CD4-positive, alpha-beta T cell (primary cell): ENCODE data around the gene NANOS3. TPM values are rescaled to one million over a fixed set of nuclear protein-coding genes. Genes with fewer than 3 reads are reported as not detected.

Source experiments
- ATAC-seq: fragments of 200-7000 bp; cut with Tn5 transposase; one replicate; pipeline ENCODE4 v1.10.0; 2022; ENCODE audit warnings: mild to moderate bottlenecking; ENCODE audit not compliant: poor library complexity
- CTCF ChIA-PET: fragments of 350-600 bp; sonication (Branson Sonifier 250); formaldehyde crosslinking; loops from one replicate; lab custom pipeline; 2021; ENCODE audit warnings: antibody characterized with exemption, inconsistent platforms; lab: Charles Lee
- POLR2A ChIA-PET: fragments of 350-600 bp; sonication (Branson Sonifier 250); formaldehyde crosslinking; loops from one replicate; lab custom pipeline; 2021; ENCODE audit warnings: antibody characterized with exemption, inconsistent platforms; lab: Charles Lee
- DNase-seq, 14 experiments: peaks; one replicate each; pipeline ENCODE4 v3.0.0-alpha.2; 2013 to 2020; ENCODE audit warnings: mixed read lengths in 2 of 14
- H3K27ac ChIP-seq, 2 donors: one replicate each; pipeline versions ENCODE4 v1.5.1 to v1.7.0; 2013; ENCODE audit warnings: low read length in 2 of 2, low read depth in 1 of 2, mild to moderate bottlenecking in 1 of 2
- H3K27me3 ChIP-seq, 2 experiments: 1 replicate in 1 of 2; 2 replicates in 1 of 2; pipeline versions ENCODE4 v1.6.1 to v1.7.0; 2013; ENCODE audit warnings: low read length in 2 of 2, control low read depth in 1 of 2, mild to moderate bottlenecking in 1 of 2, moderate library complexity in 1 of 2; ENCODE audit not compliant: insufficient read depth in 2 of 2, control insufficient read depth in 1 of 2
- H3K36me3 ChIP-seq: one replicate; pipeline ENCODE4 v1.6.1; 2013; ENCODE audit warnings: low read length, control low read depth; ENCODE audit not compliant: insufficient read depth
- H3K4me1 ChIP-seq: one replicate; pipeline ENCODE4 v1.6.1; 2013; ENCODE audit warnings: low read length, control low read depth; ENCODE audit not compliant: insufficient read depth
- H3K4me3 ChIP-seq: one replicate; pipeline ENCODE4 v1.5.1; 2013; ENCODE audit warnings: mild to moderate bottlenecking, low read length, moderate library complexity
- H3K9me3 ChIP-seq, 2 experiments: 1 replicate in 1 of 2; 2 replicates in 1 of 2; pipeline versions ENCODE4 v1.6.1 to v1.7.0; 2013; ENCODE audit warnings: low read length in 2 of 2, mild to moderate bottlenecking in 2 of 2, control low read depth in 1 of 2, moderate library complexity in 1 of 2; ENCODE audit not compliant: control insufficient read depth in 1 of 2, insufficient read depth in 1 of 2
- H3K27ac Mint-ChIP-seq: one replicate; pipeline ENCODE4 v1.8.0; 2020; ENCODE audit warnings: mixed read lengths
- H3K27me3 Mint-ChIP-seq: one replicate; pipeline ENCODE4 v1.8.0; 2021; ENCODE audit warnings: mixed read lengths
- H3K36me3 Mint-ChIP-seq: one replicate; pipeline ENCODE4 v1.8.0; 2021; ENCODE audit warnings: low read depth, mixed read lengths
- H3K4me1 Mint-ChIP-seq: one replicate; pipeline ENCODE4 v1.8.0; 2021; ENCODE audit warnings: low read depth, mixed read lengths
- H3K4me3 Mint-ChIP-seq: one replicate; pipeline ENCODE4 v1.8.0; 2020; ENCODE audit warnings: mild to moderate bottlenecking, mixed read lengths
- H3K9me3 Mint-ChIP-seq: one replicate; pipeline ENCODE4 v1.8.0; 2020; ENCODE audit warnings: mixed read lengths
- intact Hi-C, 2 experiments: fragments of 100-400 bp; cut with DNase I in 1 of 2; cut with micrococcal nuclease in 1 of 2; formaldehyde crosslinking; loops; one replicate each; pipeline versions ENCODE4 v1.15.1 to v1.9.0; 2023 to 2025; cut with DNase I, micrococcal nuclease
- total RNA-seq, 174 experiments: library from RNA in 2 of 174; stranded (reverse) in 2 of 174; gene quantifications; one replicate each; pipeline ENCODE4 v1.2.3 and lab custom pipeline; 2021 to 2026
- TF ChIP-seq, protein P1 (sequence below): fragments of 200-600 bp; IDR thresholded peaks from one replicate; pipeline ENCODE4 v1.8.0; 2022; ENCODE audit warnings: antibody characterized with exemption, mild to moderate bottlenecking

NANOS3 gene
- total RNA-seq, 2 experiments from 2014 or later, result 0.87 TPM; not detected in 1

DNA sequence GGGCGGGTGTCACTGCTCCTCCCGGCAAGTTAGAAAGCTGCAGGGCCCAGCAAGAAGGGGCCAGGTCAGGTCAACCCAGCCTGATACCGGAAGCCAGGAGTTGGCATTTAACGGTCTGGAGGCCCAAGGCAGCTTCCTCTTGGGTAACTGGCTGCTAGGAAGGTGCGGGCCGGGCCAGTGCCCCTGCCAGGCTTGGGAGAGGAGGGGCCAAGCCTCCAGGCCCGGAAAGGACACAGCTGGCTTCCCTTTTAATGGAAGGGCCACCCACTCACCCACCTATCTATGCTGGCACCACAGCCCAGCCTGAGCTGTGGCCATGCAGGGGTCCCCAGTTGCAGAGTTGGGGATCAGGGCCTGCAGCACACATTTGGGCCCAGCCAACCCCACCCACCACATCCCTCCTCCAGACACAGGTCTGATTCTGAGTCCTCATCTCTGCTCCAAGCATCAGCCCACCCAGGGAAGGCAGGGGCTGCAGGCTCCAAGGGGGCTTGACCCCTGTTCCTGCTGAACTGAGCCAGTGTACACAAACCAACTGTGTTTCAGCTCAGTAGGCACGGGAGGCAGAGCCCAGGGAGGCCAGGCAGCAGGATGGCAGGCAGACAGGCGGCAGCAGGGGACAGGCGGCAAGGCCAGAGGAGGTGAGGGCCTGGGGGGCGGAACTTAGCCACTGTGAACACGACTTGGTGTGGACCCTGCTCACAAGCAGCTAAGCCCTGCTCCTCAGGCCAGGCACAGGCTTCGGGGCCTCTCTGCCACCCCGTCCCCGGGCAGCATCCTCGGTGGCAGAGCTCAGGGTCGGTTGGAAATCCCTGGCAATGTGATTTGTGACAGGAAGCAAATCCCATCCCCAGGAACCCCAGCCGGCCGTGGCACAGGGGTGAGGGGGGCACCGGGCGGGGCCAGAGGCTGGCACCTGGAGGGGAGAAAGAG, 40.9 kb upstream of the NANOS3 start:
- H3K27me3 Mint-ChIP-seq, result no peaks in the 10 kb centered on the region
- H3K9me3 ChIP-seq, result no peaks in the 10 kb centered on the region
- peak overlapping the region; percentile 87 for H3K4me3 Mint-ChIP-seq
- no peaks in the 10 kb centered on the region for H3K27me3 ChIP-seq
- DNase-seq, result peak in 4 of 14 experiments; percentile 23 to 75 (median 54)
- H3K27ac Mint-ChIP-seq, result peak overlapping the region; percentile 99
- no peak for ATAC-seq
- peak overlapping the region; percentile 83 to 97 for H3K27ac ChIP-seq
- intact Hi-C loops, result no loop called here
- ChIA-PET POLR2A (interaction anchor here (0.5 to 3.1 kb wide), 19 partner anchors 8 to 1315 kb away, joined by 3 to 48 read pairs (median 4); partner anchors contain the start of genes ASF1B, C19orf53, DCAF15 and IL27RA), CTCF (interaction anchor here (0.6 to 4.6 kb wide), 9 partner anchors 10 to 301 kb away, joined by 3 to 44 read pairs (median 4); partner anchors contain the start of genes ASF1B and C19orf53)
- TF ChIP-seq, protein P1, sequence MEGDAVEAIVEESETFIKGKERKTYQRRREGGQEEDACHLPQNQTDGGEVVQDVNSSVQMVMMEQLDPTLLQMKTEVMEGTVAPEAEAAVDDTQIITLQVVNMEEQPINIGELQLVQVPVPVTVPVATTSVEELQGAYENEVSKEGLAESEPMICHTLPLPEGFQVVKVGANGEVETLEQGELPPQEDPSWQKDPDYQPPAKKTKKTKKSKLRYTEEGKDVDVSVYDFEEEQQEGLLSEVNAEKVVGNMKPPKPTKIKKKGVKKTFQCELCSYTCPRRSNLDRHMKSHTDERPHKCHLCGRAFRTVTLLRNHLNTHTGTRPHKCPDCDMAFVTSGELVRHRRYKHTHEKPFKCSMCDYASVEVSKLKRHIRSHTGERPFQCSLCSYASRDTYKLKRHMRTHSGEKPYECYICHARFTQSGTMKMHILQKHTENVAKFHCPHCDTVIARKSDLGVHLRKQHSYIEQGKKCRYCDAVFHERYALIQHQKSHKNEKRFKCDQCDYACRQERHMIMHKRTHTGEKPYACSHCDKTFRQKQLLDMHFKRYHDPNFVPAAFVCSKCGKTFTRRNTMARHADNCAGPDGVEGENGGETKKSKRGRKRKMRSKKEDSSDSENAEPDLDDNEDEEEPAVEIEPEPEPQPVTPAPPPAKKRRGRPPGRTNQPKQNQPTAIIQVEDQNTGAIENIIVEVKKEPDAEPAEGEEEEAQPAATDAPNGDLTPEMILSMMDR, result no peak
- no peaks in the 10 kb centered on the region for H3K9me3 Mint-ChIP-seq
- H3K36me3 Mint-ChIP-seq, result peaks cover 26% of the 10 kb centered on the region
- peaks cover 62% of the 10 kb centered on the region for H3K4me1 Mint-ChIP-seq
- peaks cover 28% of the 10 kb centered on the region for H3K36me3 ChIP-seq
- peak overlapping the region; percentile 29 for H3K4me3 ChIP-seq
- H3K4me1 ChIP-seq, result peaks cover 82% of the 10 kb centered on the region

DNA sequence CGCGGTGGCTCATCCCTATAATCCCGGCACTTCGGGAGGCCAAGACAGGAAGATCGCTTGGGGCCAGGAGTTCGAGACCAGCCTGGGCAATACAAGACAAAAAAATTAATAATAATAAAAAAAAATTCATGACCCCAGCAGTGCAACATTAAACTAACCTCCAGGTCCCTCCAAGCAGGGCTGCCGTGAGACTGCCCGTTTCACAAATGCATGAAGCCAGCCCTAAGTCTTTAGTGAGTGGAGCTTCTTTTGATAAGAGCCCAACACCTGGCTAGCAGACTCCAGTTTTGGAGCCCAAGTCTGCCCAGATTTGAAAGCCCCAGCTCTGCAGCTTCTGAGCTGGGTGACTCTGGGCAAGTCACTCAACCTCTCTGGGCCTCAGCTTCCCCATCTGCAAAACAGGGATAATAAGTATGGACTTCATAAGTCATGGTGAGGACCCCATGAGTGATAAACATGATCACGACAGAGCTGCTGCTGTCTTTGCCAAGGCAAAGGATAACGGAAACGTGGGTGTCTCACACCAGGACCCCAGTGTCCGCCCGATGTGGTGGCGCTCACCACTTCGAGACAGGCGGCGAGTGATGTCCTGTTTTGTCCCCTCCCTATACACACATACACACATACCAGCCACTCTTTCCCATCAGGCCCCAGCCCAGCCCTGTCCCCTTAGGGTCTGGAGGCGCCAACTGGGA, 38.4 kb upstream of the NANOS3 start:
- Mint-ChIP-seq H3K9me3 (no peaks in the 10 kb centered on the region), H3K27ac (peak overlapping the region; percentile 99), H3K4me3 (peak overlapping the region; percentile 86), H3K4me1 (peaks cover 69% of the 10 kb centered on the region), H3K27me3 (no peaks in the 10 kb centered on the region), H3K36me3 (peaks cover 14% of the 10 kb centered on the region)
- Histone ChIP-seq H3K36me3 (peaks cover 25% of the 10 kb centered on the region), H3K27ac (peak overlapping the region; percentile 89 to 97), H3K4me3 (peak overlapping the region; percentile 73), H3K4me1 (peaks cover 93% of the 10 kb centered on the region), H3K27me3 (no peaks in the 10 kb centered on the region), H3K9me3 (no peaks in the 10 kb centered on the region)
- ChIA-PET CTCF (interaction anchor here (4.4 kb wide), 1 partner anchor 24 kb away, joined by 40 read pairs; no protein-coding TSS in a partner anchor), POLR2A (interaction anchor here (1.1 to 2.5 kb wide), 3 partner anchors 8 to 44 kb away, joined by 3 to 8 read pairs (median 7); partner anchors contain the start of gene ZSWIM4)
- DNase-seq, result peak in 2 of 14 experiments; percentile 65 to 67
- TF ChIP-seq, protein P1, result no peak
- ATAC-seq, result no peak
- intact Hi-C loops, result loop anchor here in 1 of 2 experiments (2.0 kb wide), 1 partner anchor 50 kb away; no protein-coding TSS in a partner anchor
